Raji (cell line): ENCODE results near the gene CLRN1.

Experiments
- POLR2A ChIP-seq: IDR thresholded peaks from 2 replicates; pipeline ENCODE4 v1.6.1; 2011; ENCODE audit warnings: low read depth, low read length, control low read depth; ENCODE audit not compliant: insufficient read depth

Gene CLRN1

DNA sequence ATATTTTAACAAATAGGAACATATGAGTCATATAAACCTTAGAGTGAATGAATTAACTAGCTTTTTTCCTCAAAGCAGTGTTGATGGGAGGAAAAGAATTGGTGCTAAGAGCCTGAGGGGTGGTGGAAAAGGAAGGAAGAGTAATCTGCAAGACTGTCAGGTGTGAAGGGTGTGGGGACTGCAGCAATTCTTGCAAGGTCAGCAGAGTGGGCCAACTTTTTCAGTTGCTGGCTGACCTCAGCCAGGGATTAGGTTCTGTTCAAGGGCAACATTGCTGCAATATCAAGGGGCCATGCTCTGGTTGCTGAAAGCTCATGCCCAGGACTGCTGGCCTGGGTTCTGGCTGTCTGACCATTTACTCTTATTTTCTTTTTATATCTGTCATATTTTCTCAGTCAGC lies 23.0 kb upstream of the CLRN1 start:
- TF ChIP-seq POLR2A = no peak

DNA sequence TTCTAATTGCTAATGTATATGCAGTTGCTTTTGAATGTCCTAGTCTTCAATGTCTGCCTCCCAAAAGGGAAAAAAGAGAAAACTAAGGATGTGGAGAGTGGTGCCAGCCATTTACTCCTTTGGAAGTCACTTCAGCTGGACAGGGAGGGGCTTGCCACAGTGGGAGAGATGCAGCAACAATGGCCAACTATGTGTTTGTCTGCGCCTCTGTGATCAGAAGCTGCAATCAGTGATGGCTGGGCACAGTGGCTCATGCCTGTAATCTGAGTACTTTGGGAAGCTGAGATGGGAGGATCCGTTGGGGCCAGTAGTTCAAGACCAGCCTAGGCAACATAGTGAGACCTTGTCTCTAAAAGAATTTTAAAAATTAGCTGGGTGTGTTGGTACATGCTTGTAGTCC lies 16.7 kb upstream of the CLRN1 start:
- no peak for TF ChIP-seq POLR2A

DNA sequence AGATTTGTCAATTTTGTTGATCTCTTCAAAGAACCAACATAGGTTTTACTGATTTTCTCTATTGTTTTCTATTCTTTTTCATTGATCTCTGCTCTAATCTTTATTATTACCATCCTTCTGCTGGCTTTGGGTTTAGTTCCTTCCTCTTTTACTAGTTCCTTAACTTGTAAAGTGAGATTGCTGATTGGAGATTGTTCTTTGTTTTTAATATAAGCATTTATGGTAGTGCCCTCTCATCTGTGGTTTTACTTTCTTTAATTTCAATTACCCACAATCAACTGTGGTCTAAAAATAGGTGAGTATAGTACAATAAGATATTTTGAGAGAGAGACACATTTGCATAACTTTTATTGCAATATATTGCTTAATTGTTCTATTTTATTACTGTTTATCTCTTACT lies 13.2 kb upstream of the CLRN1 start:
- TF ChIP-seq POLR2A = no peak

DNA sequence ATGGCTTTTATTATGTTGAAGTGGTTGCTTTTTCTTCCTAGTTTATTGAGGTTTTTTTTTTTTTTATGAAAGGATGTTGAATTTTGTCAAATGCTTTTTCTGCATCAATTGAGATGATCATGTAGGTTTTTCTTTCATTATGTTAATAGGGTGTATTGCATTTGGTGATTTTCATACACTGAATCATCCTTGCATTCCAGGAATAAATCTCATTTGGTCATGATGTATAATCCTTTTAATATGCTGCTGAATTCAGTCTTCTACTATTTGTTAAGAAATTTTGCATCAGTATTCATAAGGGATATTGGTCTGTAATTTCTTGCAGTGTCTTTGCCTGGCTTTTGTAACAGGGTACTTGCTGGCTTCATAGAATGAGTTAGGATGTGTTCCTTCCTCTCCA lies 11.5 kb upstream of the CLRN1 start:
- no peak for TF ChIP-seq POLR2A

DNA sequence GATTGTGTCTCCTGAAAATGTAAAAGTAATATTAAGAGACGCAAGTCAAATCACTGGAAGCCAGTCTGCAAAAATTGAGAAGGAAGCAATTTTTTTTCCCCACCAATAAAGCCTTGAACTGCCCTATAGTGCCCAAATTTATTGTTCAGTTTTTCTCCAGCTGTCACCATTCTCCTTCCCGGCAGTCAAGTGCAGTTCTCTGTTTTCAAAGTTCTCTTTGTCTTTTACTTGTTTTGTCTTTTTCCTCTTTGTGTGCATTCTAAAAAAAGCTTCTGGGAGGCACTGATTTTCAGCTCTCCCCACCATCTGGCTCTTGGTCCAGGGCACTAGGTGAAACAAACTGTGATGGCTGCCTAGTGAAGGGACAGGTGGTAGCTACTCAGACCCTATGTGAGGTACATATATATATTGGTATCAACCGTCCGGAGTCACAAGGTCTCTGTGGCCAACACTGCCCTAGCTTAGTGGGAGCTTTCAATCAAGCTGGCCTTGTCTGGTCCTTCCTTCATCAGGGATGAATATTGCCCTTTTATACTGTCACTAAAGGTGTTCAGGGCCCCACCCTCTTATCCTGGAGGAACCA lies 6.1 kb upstream of the CLRN1 start:
- TF ChIP-seq POLR2A = no peak

DNA sequence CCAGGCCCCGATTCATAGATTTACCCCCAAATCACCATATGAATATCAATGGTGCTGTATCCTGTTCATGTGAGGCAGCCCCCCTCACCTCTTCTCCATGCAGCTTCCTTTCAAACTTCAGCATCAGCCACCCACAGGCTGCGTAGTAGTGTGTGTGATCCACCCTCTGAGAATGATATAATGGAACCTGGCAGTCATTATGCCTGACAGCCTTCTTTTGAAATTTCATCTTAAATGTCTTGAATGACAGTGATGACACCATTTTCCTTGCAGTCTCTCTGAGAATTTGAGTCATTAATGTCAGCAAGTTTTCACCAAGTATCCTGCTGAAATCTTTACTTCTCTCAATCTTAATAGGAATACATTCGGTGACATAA lies 3.5 kb upstream of the CLRN1 start:
- no peak for TF ChIP-seq POLR2A

DNA sequence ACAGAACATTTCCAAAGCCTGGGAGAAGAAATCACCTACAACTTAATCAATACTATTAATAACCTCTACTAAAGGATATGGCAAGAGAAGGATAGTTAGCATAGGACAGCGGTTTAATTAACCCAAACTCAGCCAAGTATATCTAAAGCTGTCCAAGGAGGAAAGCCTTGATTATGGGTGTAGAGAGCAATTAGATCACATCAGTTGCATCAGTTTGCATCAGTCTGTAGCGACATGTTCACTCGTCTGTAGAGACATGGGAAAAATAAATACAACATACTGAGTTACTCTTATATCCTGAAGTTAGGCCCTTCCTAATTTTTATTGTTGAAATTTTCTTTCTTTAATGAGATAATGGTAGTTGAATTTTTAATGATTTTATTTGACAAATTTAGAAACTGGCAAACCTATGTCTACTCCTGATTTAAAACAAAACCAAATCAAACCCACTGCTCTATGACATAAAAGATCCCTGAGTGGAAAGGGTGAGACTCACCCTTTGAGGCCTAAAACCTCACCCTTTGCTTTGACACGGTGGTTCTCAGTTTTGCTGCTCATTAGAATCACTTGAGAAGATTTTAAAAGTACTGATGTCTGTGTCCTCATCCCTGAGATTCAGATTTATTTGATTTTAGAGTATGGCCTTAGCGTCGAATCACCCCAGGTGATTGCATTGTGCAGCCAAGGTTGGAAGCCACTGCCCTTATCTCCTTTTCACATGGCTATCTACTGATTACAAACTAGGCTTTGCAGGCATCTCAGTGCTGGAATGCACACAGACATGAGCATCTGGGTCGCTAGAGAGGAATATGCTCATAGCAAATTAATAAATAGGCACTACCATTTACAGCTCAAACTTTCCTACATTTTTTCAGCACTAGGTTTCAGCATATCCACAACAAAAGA lies 2.8 kb upstream of the CLRN1 start:
- no peak for TF ChIP-seq POLR2A

DNA sequence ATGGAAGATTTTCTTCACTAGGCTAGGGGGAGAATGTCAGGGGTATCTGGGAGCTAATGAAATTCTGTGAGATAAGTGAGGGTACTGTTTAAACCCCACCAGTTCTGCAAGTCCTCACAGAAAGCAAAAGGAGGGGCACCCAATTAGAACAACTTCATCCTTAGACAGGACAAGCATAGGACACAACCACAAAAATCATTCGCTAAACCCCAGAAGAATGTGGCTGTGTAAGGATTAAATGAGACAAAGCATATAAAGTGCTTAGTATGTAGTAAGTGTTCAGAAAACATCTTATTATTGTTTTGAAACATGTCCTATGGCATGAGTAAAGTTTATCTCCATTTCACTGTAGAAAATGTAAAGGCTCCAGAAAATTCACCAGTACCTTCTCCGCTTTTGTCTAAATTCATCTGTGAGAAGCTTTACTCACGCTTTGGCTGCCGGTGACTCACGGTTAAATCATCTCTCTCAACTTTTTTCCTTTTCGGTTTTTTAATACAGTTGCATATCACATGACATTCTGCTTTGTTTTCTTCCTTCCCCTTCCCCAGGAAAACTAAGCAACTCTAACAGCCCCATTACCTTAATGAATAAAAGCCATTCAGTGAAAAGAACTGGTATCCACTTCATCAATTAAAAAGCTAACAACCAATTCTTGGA lies 1.7 kb downstream of the CLRN1 start:
- no peak for TF ChIP-seq POLR2A

DNA sequence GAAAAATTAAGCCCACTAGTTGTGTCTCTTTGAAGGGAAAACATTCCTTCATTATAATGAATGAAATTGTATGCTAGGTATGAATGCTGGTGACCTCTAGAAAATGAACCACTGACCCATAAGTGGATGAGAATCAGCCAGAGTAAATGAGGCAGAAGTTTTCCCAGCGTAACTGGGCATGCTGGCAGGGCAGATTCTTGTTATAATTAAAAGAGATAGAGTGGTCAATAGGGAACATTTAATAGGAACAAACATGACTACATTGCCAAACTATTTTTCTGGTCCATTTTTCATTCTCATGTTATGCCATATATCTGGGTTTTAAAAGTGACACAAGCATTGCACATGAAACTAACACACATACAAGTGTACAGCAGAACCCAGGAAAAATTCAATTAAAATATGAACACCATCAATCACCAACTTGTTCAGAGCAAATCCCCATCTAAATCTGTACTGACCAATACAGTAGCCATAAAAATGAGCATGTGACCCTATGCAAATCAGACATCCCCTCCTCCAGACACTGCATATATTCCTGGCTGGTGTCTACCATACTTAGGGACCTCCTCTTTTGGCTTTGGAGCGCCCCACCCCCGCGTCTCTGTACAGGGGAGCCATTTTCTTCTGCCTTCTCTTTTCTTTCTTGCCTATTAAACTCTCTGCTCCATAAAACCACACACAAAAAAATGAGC lies 4.0 kb downstream of the CLRN1 start:
- no peak for TF ChIP-seq POLR2A

DNA sequence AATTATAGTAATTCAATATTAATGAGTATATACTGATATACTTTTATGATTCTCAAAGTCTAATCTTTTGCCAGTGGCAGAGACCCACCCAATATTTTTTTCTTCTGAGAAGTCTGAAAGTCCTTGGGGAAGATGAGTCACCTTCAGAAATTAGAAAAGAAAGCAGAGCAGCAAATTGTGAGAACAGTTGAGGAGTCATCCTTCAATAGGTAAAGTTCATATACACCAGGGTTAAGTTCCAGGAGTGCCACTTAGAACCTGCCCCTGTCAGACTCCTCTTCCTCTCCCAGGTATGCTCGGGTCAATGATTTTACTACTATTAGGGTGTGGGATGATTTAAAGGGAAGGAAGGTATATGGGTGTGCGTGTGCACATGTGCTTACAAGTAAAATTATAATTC lies 7.1 kb downstream of the CLRN1 start:
- no peak for TF ChIP-seq POLR2A

DNA sequence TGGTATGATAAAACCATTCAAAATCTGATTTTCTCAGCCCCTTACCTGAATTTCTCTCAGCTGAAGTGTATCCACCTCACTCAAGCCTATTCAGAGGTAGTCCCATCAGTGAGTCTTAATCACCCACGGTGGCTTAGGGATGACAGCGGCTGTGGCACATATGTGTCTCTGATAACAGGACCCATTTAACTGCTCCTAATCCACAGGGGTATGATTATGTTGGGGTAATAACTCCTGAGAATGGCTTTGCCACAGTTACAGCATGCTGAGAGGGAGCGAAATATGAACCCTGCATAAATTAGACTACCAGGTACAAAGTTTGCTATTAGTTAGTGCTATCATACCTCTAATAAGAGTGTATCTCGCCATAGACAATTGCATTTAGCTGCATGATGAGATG lies 10.6 kb downstream of the CLRN1 start:
- no peak for TF ChIP-seq POLR2A

DNA sequence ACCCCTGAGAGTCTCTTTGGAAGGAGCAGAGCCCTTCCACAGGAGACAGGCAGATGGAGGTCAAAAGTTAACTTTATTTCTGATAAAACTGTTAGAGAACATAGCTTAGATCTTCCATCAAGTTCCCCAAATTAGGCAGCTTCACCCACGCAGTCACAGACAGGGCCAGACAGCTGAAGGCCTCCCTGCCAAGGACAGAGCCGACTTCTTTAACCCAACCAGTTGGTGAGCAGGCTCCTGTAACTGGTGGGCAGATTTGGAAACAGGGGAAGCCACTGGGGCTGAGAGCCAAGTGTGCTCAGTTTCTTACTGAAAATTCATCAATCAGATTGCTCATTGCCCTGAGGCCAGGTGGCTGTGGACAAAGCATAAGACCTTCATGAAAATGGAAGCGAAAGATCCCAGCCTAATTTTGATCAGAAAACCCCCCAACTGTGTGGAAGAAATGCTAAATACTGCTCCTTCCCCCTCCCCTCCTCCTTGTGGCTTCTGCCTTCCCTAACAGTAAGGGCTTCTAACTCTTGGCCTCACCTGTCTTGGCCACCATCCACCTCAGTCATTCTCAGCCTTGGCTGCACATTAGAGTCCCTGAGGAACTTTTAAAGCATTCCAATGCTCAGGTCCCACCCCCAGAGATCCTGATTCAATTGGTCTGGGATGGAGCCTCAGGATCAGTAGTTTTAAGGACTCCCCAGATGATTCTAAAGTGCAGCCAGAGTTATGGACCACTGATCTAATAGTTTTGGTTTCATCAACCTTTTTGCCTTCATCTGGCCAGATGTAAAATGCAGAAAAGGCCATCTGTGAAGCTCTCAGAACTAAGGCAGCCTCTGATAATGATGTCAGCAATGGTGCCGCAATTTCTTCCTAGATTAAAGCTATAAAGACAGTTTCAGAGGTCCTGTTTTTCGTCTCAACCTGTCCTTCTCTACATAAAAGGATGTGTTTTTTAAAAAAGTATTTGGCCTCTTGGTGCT lies 11.5 kb downstream of the CLRN1 start:
- no peak for TF ChIP-seq POLR2A

DNA sequence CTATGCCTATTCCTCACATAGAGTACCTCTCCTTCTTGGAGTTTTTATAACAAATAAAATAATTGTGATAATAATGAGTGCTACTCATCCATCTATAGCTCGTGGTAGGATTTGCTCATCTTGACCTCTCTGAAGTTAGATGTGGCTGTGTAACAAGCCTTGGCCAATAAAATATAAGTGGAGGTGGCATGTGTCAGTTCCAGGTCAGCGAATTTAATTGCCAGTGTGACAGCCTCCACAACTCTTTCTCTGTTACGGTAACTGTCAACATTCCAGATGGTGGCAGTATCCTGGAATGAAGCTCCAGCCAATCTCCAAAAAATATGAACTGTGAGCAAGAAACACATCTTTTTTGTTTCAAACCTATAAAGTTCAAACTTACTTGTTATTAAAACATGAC lies 13.8 kb downstream of the CLRN1 start:
- no peak for TF ChIP-seq POLR2A

DNA sequence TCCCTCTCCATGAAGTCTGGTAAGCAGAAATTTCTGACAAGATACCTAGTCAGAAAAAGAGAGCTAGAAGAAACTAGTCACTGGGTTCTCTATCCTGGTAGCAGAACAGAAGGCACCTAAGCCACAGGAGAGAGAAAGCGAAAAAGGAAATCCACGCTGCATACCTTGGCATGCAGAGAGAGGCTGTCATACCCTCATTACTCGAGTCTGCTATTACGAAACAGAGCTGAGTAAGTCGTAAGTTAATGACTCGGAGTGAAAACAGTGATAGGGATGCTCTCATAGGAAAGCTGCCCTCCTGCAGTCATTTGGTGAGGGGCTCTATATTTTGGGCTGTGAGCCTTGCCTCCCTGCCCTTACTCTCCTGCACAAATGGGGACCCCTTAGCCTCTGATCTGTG lies 16.2 kb downstream of the CLRN1 start:
- TF ChIP-seq POLR2A = no peak
